GM20000 (cell line): Measurements from ENCODE around the gene MAP3K9.

Source experiments
- DNase-seq: peaks from one replicate; pipeline ENCODE4 v3.0.0; 2012; ENCODE audit warnings: low spot score
- TF ChIP-seq, protein P1 (sequence below): IDR thresholded peaks from 2 replicates; pipeline ENCODE4 v1.5.1; 2012; ENCODE audit warnings: mild to moderate bottlenecking, control low read depth; ENCODE audit errors: extremely low read depth, missing control alignments

MAP3K9 gene

GRCh38 chr14:70793637-70794036, 15.7 kb downstream of the MAP3K9 start:
- DNase-seq: no peak
- TF ChIP-seq, protein P1, sequence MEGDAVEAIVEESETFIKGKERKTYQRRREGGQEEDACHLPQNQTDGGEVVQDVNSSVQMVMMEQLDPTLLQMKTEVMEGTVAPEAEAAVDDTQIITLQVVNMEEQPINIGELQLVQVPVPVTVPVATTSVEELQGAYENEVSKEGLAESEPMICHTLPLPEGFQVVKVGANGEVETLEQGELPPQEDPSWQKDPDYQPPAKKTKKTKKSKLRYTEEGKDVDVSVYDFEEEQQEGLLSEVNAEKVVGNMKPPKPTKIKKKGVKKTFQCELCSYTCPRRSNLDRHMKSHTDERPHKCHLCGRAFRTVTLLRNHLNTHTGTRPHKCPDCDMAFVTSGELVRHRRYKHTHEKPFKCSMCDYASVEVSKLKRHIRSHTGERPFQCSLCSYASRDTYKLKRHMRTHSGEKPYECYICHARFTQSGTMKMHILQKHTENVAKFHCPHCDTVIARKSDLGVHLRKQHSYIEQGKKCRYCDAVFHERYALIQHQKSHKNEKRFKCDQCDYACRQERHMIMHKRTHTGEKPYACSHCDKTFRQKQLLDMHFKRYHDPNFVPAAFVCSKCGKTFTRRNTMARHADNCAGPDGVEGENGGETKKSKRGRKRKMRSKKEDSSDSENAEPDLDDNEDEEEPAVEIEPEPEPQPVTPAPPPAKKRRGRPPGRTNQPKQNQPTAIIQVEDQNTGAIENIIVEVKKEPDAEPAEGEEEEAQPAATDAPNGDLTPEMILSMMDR: no peak

- DNase-seq: no peak
- TF ChIP-seq, protein P1: no peak
These were observed 16.4 kb downstream of the MAP3K9 start for GRCh38 chr14:70792939-70793338.

DNA sequence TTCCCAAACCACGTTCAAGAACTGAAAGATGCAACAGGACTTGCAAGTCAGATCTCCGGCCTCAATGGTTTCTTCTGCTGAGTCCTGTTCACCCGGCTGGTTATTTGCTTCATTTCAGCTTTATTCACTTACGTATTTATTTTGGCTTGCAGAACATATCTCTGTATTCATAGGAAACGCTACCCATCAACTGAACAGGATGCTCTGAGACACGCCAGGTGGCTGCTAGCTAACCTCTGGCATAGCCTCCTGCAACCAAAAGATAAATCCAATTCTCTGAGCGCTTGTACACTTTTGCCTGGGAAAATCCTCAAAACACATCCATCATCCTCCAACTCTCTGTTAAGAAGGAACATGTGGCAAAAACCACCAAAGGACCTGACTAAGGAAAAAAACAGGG, 17.3 kb downstream of the MAP3K9 start:
- DNase-seq: no peak
- TF ChIP-seq, protein P1: no peak

GRCh38 chr14:70789961-70790360, 19.4 kb downstream of the MAP3K9 start:
- TF ChIP-seq, protein P1: no peak
- no peak for DNase-seq

- no peak for DNase-seq
- TF ChIP-seq, protein P1: no peak
These were observed 20.0 kb downstream of the MAP3K9 start for GRCh38 chr14:70789361-70789760.

DNA sequence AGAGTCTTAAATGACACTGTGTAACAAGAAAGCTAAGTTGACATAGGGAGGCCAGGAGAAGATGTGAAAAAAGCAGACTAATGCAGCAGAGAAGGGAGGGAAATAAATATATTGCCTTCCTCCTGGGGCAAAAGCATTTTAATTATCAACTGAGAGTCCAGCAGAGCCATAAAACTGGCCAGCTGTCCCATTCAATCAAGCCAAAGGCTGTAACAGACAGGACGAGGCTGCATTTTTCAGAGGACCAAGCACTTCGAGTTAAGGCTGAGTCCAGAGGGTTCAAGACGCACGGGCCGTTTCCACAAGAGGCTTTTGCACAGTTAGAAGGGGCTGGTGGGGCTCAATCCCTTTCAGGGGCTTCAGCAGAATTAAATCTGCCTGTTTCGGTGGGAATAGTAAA, 20.4 kb downstream of the MAP3K9 start:
- TF ChIP-seq, protein P1: no peak
- no peak for DNase-seq

DNA sequence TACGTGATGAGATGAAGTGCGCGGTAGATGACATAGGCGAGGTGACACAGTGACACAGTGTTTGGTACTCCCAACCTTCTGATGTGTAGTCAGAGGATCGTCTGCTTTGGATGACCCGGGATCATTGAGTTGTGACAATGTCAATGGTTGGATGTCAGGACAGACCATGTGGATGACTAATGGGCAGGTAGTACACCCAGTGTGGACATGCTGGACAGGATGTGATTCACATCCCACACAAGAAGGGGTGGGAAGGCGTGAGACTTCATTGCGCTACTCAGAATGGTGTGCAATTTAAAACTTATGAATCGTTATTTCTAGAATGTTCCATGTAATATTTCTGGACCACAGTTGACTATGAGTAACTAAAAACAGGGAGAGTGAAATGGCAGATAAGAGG, 23.8 kb downstream of the MAP3K9 start:
- TF ChIP-seq, protein P1: no peak
- DNase-seq: no peak
